Esophagus muscularis mucosa (tissue), 4 donors: Measurements from ENCODE around the gene SETD5. TPM values are rescaled to one million over a fixed set of nuclear protein-coding genes. Genes with fewer than 3 reads are reported as not detected.

ENCODE experiments used
- DNase-seq: peaks from one replicate; pipeline ENCODE4 v3.0.0-alpha.2; 2017; ENCODE audit errors: extremely low spot score
- H3K27ac ChIP-seq, 4 donors: fragments of 200-600 bp; sonication (generic); replicated peaks in 1 of 4; 1 replicate in 3 of 4; 2 replicates in 1 of 4; pipeline ENCODE4 v1.5.1; 2016 to 2019; ENCODE audit warnings: mild to moderate bottlenecking in 1 of 4
- H3K27me3 ChIP-seq, 4 donors: fragments of 200-600 bp; sonication (generic); one replicate each; pipeline versions ENCODE4 v1.5.1 to v1.6.0; 2016 to 2019
- H3K36me3 ChIP-seq, 4 donors: fragments of 200-600 bp; sonication (generic); one replicate each; pipeline ENCODE4 v1.5.1; 2016 to 2019
- H3K4me1 ChIP-seq, 4 donors: fragments of 200-600 bp; sonication (generic); one replicate each; pipeline ENCODE4 v1.5.1; 2016 to 2019
- H3K4me3 ChIP-seq, 4 donors: fragments of 200-600 bp; sonication (generic); 1 replicate in 2 of 4; 2 replicates in 2 of 4; pipeline ENCODE4 v1.5.1; 2016 to 2019; ENCODE audit warnings: mild to moderate bottlenecking in 4 of 4, moderate library complexity in 1 of 4
- H3K9me3 ChIP-seq, 4 donors: fragments of 200-600 bp; sonication (generic); 1 replicate in 3 of 4; 2 replicates in 1 of 4; pipeline ENCODE4 v1.5.1; 2016 to 2019
- CTCF ChIP-seq, 3 experiments: fragments of 200-600 bp in 2 of 3; fragments of 450-650 bp in 1 of 3; sonication (generic) in 2 of 3; IDR thresholded peaks; one replicate each; pipeline ENCODE4 v1.5.1; 2017 to 2019; ENCODE audit warnings: antibody characterized with exemption in 3 of 3, mild to moderate bottlenecking in 2 of 3, moderate library complexity in 1 of 3
- EP300 ChIP-seq: sonication (generic); formaldehyde crosslinking; IDR thresholded peaks from one replicate; pipeline ENCODE4 v1.6.1; 2017; ENCODE audit warnings: antibody characterized with exemption
- POLR2A ChIP-seq: fragments of 450-650 bp; IDR thresholded peaks from one replicate; pipeline ENCODE4 v1.6.1; 2017; ENCODE audit warnings: antibody characterized with exemption, moderate library complexity, mild to moderate bottlenecking, low read depth
- POLR2AphosphoS5 ChIP-seq, 2 donors: sonication (generic); formaldehyde crosslinking; IDR thresholded peaks; one replicate each; pipeline ENCODE4 v1.6.1; 2017; ENCODE audit warnings: antibody characterized with exemption in 2 of 2
- WGBS: methylation state at CpG from one replicate; pipeline ENCODE4 v1.1.5; 2018; 5-methylcytosine and 5-hydroxymethylcytosine counted together
- intact Hi-C: fragments of 100-400 bp; cut with DNase I; formaldehyde crosslinking; loops from one replicate; pipeline ENCODE4 v1.15.1; 2023
- total RNA-seq, 4 donors: library from RNA; depleted of rRNA; stranded (reverse); fragments of >200 nt; gene quantifications; one replicate each; pipeline versions ENCODE4 v1.1.0 to v1.2.1, GENCODE V29; 2016

Gene SETD5
- total RNA-seq, 4 donors from 2014 or later, result 54.8 to 84.3 (median 78.1) TPM

GRCh38 chr3:9397906-9398699 lies 688 bp downstream of the SETD5 start:
- peaks cover 54 to 75% (median 71%) of the 10 kb centered on the region in 4 donors for H3K4me1 ChIP-seq
- intact Hi-C loops, result no loop called here
- no peak for DNase-seq

GRCh38 chr3:9398700-9399336 lies 1.4 kb downstream of the SETD5 start:
- DNase-seq, result no peak
- Histone ChIP-seq H3K4me1 (peaks cover 60 to 75% (median 71%) of the 10 kb centered on the region in 4 donors), H3K27me3 (no peaks in the 10 kb centered on the region), H3K9me3 (no peaks in the 10 kb centered on the region), H3K4me3 (peak overlapping the region; percentile 86 to 92 (median 90)), H3K36me3 (peaks cover 0 to 9% (median 3%) of the 10 kb centered on the region in 4 donors), H3K27ac (peak overlapping the region; percentile 98 to 100 (median 99))
- 0% methylated on average over 7 of the region's 7 CpGs for WGBS
- peak in 1 of 2 donors; percentile 2 for TF ChIP-seq POLR2AphosphoS5 (IDR thresholded peaks at IDR 0.05)
- TF ChIP-seq CTCF (IDR thresholded peaks at IDR 0.05), result no peak
- intact Hi-C loops, result no loop called here

More at GRCh38 chr3:9397906-9398699, 688 bp downstream of the SETD5 start:
- Histone ChIP-seq H3K4me3 (peak overlapping the region; percentile 86 to 92 (median 90)), H3K9me3 (no peaks in the 10 kb centered on the region), H3K27me3 (no peaks in the 10 kb centered on the region), H3K27ac (peak overlapping the region; percentile 98 to 100 (median 99)), H3K36me3 (peaks cover 0 to 16% (median 7%) of the 10 kb centered on the region in 4 donors)
- TF ChIP-seq POLR2AphosphoS5 (IDR thresholded peaks at IDR 0.05) (peak in 1 of 2 donors; percentile 28), EP300 (no peak), CTCF (IDR thresholded peaks at IDR 0.05) (no peak), POLR2A (no peak)
- 1% methylated on average over 46 of the region's 47 CpGs for WGBS

GRCh38 chr3:9399337-9399703 lies 1.9 kb downstream of the SETD5 start:
- WGBS, result 2% methylated on average over 2 of the region's 2 CpGs

GRCh38 chr3:9399746-9400145 lies 2.3 kb downstream of the SETD5 start:
- 0% methylated on average over 3 of the region's 3 CpGs for WGBS
- peak overlapping the region; percentile 98 to 100 (median 99) for H3K27ac ChIP-seq
- H3K4me3 ChIP-seq, result peak overlapping the region; percentile 86 to 92 (median 90)
- H3K36me3 ChIP-seq, result peaks cover 0 to 6% (median under 1%) of the 10 kb centered on the region in 4 donors
- peaks cover 62 to 75% (median 71%) of the 10 kb centered on the region in 4 donors for H3K4me1 ChIP-seq
- H3K9me3 ChIP-seq, result no peaks in the 10 kb centered on the region
- TF ChIP-seq POLR2A (no peak), POLR2AphosphoS5 (IDR thresholded peaks at IDR 0.05) (peak; percentile 68 to 84), CTCF (IDR thresholded peaks at IDR 0.05) (peak in 1 of 3 experiments; percentile 11), EP300 (no peak)
- no peak for DNase-seq
- intact Hi-C loops, result loop anchor here (2.0 kb wide), 1 partner anchor 23 kb away; no protein-coding TSS in a partner anchor
- H3K27me3 ChIP-seq, result no peaks in the 10 kb centered on the region

More at GRCh38 chr3:9399337-9399703, 1.9 kb downstream of the SETD5 start:
- intact Hi-C loops, result no loop called here
- Histone ChIP-seq H3K4me3 (peak overlapping the region; percentile 86 to 92 (median 90)), H3K27ac (peak overlapping the region; percentile 98 to 100 (median 99)), H3K4me1 (peaks cover 63 to 75% (median 71%) of the 10 kb centered on the region in 4 donors), H3K27me3 (no peaks in the 10 kb centered on the region), H3K9me3 (no peaks in the 10 kb centered on the region), H3K36me3 (peaks cover 0 to 9% (median 3%) of the 10 kb centered on the region in 4 donors)
- TF ChIP-seq POLR2A (no peak), CTCF (IDR thresholded peaks at IDR 0.05) (no peak), POLR2AphosphoS5 (IDR thresholded peaks at IDR 0.05) (no peak), EP300 (no peak)
- no peak for DNase-seq
